WTC11 (cell line): ENCODE measurements around the gene RNASET2. TPM values are rescaled to one million over a fixed set of nuclear protein-coding genes. Genes with fewer than 3 reads are reported as not detected.

Experiments used
- ATAC-seq: fragments of 200-7000 bp; cut with Tn5 transposase; 2 replicates; pipeline ENCODE4 v1.10.0; 2021; ENCODE audit warnings: mild to moderate bottlenecking, moderate library complexity
- CTCF ChIA-PET: fragments of 300-600 bp; sonication (Branson Sonifier 250); formaldehyde crosslinking; loops from one replicate; lab custom pipeline; 2021; ENCODE audit warnings: antibody characterized with exemption; lab: Charles Lee
- POLR2A ChIA-PET: fragments of 350-600 bp; sonication (Branson Sonifier 250); formaldehyde crosslinking; loops from one replicate; lab custom pipeline; 2021; ENCODE audit warnings: antibody characterized with exemption; lab: Charles Lee
- DNase-seq: peaks from one replicate; pipeline ENCODE4 v3.0.0; 2021; ENCODE audit warnings: low spot score
- H3K27ac Mint-ChIP-seq: 2 replicates; pipeline ENCODE4 v1.8.0; 2021; ENCODE audit warnings: mixed read lengths
- H3K27me3 Mint-ChIP-seq: 2 replicates; pipeline ENCODE4 v1.8.0; 2021; ENCODE audit warnings: low read depth, mild to moderate bottlenecking, moderate library complexity, mixed read lengths
- H3K36me3 Mint-ChIP-seq: 2 replicates; pipeline ENCODE4 v1.8.0; 2021; ENCODE audit warnings: mixed read lengths
- H3K4me1 Mint-ChIP-seq: 2 replicates; pipeline ENCODE4 v1.8.0; 2022; ENCODE audit warnings: mixed read lengths
- H3K4me3 Mint-ChIP-seq: 2 replicates; pipeline ENCODE4 v1.8.0; 2021; ENCODE audit warnings: mild to moderate bottlenecking, moderate library complexity, mixed read lengths
- H3K9me3 Mint-ChIP-seq: 2 replicates; pipeline ENCODE4 v1.8.0; 2021; ENCODE audit warnings: mixed read lengths
- ATF6 ChIP-seq: sonication (generic); formaldehyde crosslinking; IDR thresholded peaks from 2 replicates; pipeline ENCODE4 v1.8.1; 2023; ENCODE audit warnings: mild to moderate bottlenecking, missing genetic modification reagents
- CBFB ChIP-seq: sonication (generic); formaldehyde crosslinking; IDR thresholded peaks from 2 replicates; pipeline ENCODE4 v1.8.1; 2022; ENCODE audit warnings: mild to moderate bottlenecking, low read depth, missing genetic modification reagents
- ERG ChIP-seq: fragments of 250-450 bp; sonication (Bioruptor Pico); IDR thresholded peaks from 2 replicates; pipeline ENCODE4 v1.8.0; 2021; ENCODE audit warnings: mild to moderate bottlenecking
- FOXK1 ChIP-seq: sonication (generic); formaldehyde crosslinking; IDR thresholded peaks from 2 replicates; pipeline ENCODE4 v1.8.0; 2022; ENCODE audit warnings: mild to moderate bottlenecking, moderate library complexity, missing genetic modification reagents
- GRHL2 ChIP-seq: fragments of 250-450 bp; sonication (Bioruptor Pico); IDR thresholded peaks from 2 replicates; pipeline ENCODE4 v1.8.0; 2022; ENCODE audit warnings: mild to moderate bottlenecking, moderate library complexity; ENCODE audit not compliant: insufficient replicate concordance, severe bottlenecking
- HMGA2 ChIP-seq: fragments of 250-450 bp; sonication (Bioruptor Pico); IDR thresholded peaks from 2 replicates; pipeline ENCODE4 v1.4.0; 2021; ENCODE audit warnings: mild to moderate bottlenecking, moderate library complexity
- MLX ChIP-seq: sonication (generic); formaldehyde crosslinking; IDR thresholded peaks from 2 replicates; pipeline ENCODE4 v1.8.1; 2023; ENCODE audit warnings: mild to moderate bottlenecking, missing genetic modification reagents, moderate library complexity
- MXD4 ChIP-seq: fragments of 250-450 bp; sonication (Bioruptor Pico); IDR thresholded peaks from 2 replicates; pipeline ENCODE4 v1.8.0; 2021; ENCODE audit warnings: mild to moderate bottlenecking, moderate library complexity, borderline replicate concordance
- NFE2L1 ChIP-seq: sonication (generic); formaldehyde crosslinking; IDR thresholded peaks from 2 replicates; pipeline ENCODE4 v1.8.1; 2023; ENCODE audit warnings: missing genetic modification reagents
- NR1H2 ChIP-seq: sonication (generic); formaldehyde crosslinking; IDR thresholded peaks from 2 replicates; pipeline ENCODE4 v1.9.0; 2021; ENCODE audit warnings: mild to moderate bottlenecking, moderate library complexity, missing genetic modification reagents
- SMAD4 ChIP-seq: sonication (generic); formaldehyde crosslinking; IDR thresholded peaks from 2 replicates; pipeline ENCODE4 v1.8.0; 2022; ENCODE audit warnings: mild to moderate bottlenecking, missing genetic modification reagents
- SOX15 ChIP-seq: fragments of 250-450 bp; sonication (Bioruptor Pico); IDR thresholded peaks from 2 replicates; pipeline ENCODE4 v1.9.0; 2021; ENCODE audit warnings: mild to moderate bottlenecking
- ZBTB43 ChIP-seq: sonication (generic); formaldehyde crosslinking; IDR thresholded peaks from 2 replicates; pipeline ENCODE4 v1.8.1; 2023; ENCODE audit warnings: mild to moderate bottlenecking, missing genetic modification reagents
- ZNF121 ChIP-seq: sonication (generic); formaldehyde crosslinking; IDR thresholded peaks from 2 replicates; pipeline ENCODE4 v1.8.0; 2023; ENCODE audit warnings: missing genetic modification reagents
- ZNF263 ChIP-seq: sonication (generic); formaldehyde crosslinking; IDR thresholded peaks from 2 replicates; pipeline ENCODE4 v1.8.1; 2022; ENCODE audit warnings: low read depth, mild to moderate bottlenecking, moderate library complexity, missing genetic modification reagents
- ZNF281 ChIP-seq: sonication (generic); formaldehyde crosslinking; IDR thresholded peaks from 2 replicates; pipeline ENCODE4 v1.8.0; 2023; ENCODE audit warnings: mild to moderate bottlenecking, missing genetic modification reagents
- ZNF317 ChIP-seq: sonication (generic); formaldehyde crosslinking; IDR thresholded peaks from 2 replicates; pipeline ENCODE4 v1.8.1; 2023; ENCODE audit warnings: low read depth, mild to moderate bottlenecking, moderate library complexity, missing genetic modification reagents, borderline replicate concordance
- ZNF416 ChIP-seq: fragments of 250-450 bp; sonication (Bioruptor Pico); IDR thresholded peaks from 2 replicates; pipeline ENCODE4 v1.9.0; 2021; ENCODE audit warnings: mild to moderate bottlenecking, inconsistent platforms
- ZNF671 ChIP-seq: fragments of 250-450 bp; sonication (Bioruptor Pico); IDR thresholded peaks from 2 replicates; pipeline ENCODE4 v1.8.0; 2021; ENCODE audit warnings: mild to moderate bottlenecking
- ZSCAN18 ChIP-seq: fragments of 250-450 bp; sonication (Bioruptor Pico); IDR thresholded peaks from 2 replicates; pipeline ENCODE4 v2.1.2; 2022; ENCODE audit warnings: mild to moderate bottlenecking, moderate library complexity
- total RNA-seq: library from RNA; stranded (reverse); gene quantifications from 3 replicates; pipeline ENCODE4 v1.2.3, GENCODE V29; 2021

The RNASET2 gene
- total RNA-seq, 1 experiment from 2014 or later, result 35.6 TPM

GRCh38 chr6:166928644-166929541 is 27.5 kb downstream of the RNASET2 start (continued):
- TF ChIP-seq ATF6 (CRISPR knock-in tag) (no peak), CBFB (CRISPR knock-in tag) (no peak), SOX15 (CRISPR knock-in tag) (no peak), NR1H2 (CRISPR knock-in tag) (no peak)

- ChIA-PET POLR2A (no interaction called here), CTCF (interaction anchor here (0.8 to 1.2 kb wide), 3 partner anchors 8 to 62 kb away, joined by 3 to 6 read pairs (median 4); no protein-coding TSS in a partner anchor)
- TF ChIP-seq FOXK1 (CRISPR knock-in tag), result no peak
- no peak for TF ChIP-seq ZNF121
- TF ChIP-seq ZNF317, result no peak
- no peak for TF ChIP-seq SMAD4 (CRISPR knock-in tag)
- no peak for TF ChIP-seq HMGA2 (CRISPR knock-in tag)
- TF ChIP-seq MLX (CRISPR knock-in tag), result no peak
- no peak for TF ChIP-seq NFE2L1 (CRISPR knock-in tag)
- TF ChIP-seq GRHL2 (CRISPR knock-in tag), result no peak
- no peak for TF ChIP-seq ZNF281
- TF ChIP-seq MXD4 (CRISPR knock-in tag), result no peak
- TF ChIP-seq ATF6 (CRISPR knock-in tag), result no peak
- TF ChIP-seq ZNF263 (CRISPR knock-in tag), result no peak
- TF ChIP-seq ZSCAN18 (CRISPR knock-in tag), result no peak
- no peak for TF ChIP-seq ZNF416 (CRISPR knock-in tag)
- TF ChIP-seq ZBTB43, result no peak
- no peak for TF ChIP-seq ZNF671 (CRISPR knock-in tag)
- TF ChIP-seq ERG (CRISPR knock-in tag), result no peak
- peaks cover 4% of the 10 kb centered on the region; the same call in 1 of the 2 replicates for H3K9me3 Mint-ChIP-seq
- H3K36me3 Mint-ChIP-seq, result peaks cover 11% of the 10 kb centered on the region; the same call in 1 of the 2 replicates
- 0 out of 2 replicates have a peak overlapping the region, but pooled peaks have one; percentile 47 for H3K27ac Mint-ChIP-seq
- no peak for DNase-seq
- no peak for ATAC-seq
- H3K4me3 Mint-ChIP-seq, result no peak overlapping the region
- H3K4me1 Mint-ChIP-seq, result no peaks in the 10 kb centered on the region
- no peaks in the 10 kb centered on the region for H3K27me3 Mint-ChIP-seq
Observed at GRCh38 chr6:166927935-166928643, 28.3 kb downstream of the RNASET2 start.
